ENCODE measurements around the gene MPZL1.
"Not testable (repeated sequence)": the region's sequence is repeated elsewhere in the genome, so short reads cannot be mapped to it uniquely, and the experiment has no call there.

MPZL1 gene

DNA sequence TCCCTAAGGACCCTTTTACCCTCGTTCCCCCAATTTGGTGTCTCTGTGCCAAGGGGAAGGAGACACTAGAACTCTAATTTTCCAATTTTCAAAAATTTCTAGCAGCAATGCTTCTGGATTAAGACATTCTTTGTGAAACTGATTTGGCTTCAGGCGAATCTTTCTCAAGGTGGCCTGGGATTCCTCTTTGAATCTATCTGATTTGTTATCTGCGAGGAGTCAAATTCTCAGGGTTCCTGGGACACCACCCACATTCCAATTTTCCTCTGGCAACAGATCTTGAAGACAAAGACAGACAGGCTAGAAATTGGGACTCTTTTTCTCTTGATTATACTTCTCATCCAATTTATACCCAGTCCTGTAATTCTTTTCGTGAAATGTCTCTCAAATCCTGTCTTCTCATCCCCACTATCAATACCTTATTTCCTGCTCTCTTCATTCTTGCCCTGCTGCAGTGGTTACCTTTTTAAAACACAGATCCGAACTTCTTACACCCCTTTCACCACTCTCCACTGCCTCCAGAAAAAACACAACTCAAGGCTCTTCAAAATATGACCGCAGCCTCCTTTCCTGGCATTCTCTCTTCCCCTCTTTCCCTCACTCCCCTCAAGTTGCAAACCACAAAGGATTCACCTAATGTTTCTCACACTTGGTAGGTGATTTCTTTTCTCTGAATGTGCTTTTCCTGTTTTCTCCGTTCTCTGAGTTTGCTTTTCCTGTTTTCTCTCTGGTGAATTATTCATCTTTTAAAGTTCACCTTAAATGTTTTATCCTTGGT, 2.7 kb upstream of the MPZL1 start:
- DNase-seq (ENCODE audit: low read depth, low spot score) = no peak
- no peaks in the 10 kb centered on the region for H3K36me3 ChIP-seq (ENCODE audit: insufficient read depth, low read length)
- H3K9me3 ChIP-seq (ENCODE audit: low read depth, low read length) = peaks cover 4% of the 10 kb centered on the region
- TF ChIP-seq EZH2 (IDR thresholded peaks at IDR 0.05) (no peak), FOXP2 (optimal IDR thresholded peaks at IDR 0.05; ENCODE audit: control extremely low read depth, extremely low read length, insufficient read depth) (no peak), POLR2AphosphoS5 (IDR thresholded peaks at IDR 0.05; ENCODE audit: borderline replicate concordance, low read depth, low read length) (no peak)
- no peak overlapping the region for H3K27ac ChIP-seq
- H3K9ac ChIP-seq (ENCODE audit: insufficient read length) = no peak overlapping the region
- H3K4me3 ChIP-seq = no peak overlapping the region

DNA sequence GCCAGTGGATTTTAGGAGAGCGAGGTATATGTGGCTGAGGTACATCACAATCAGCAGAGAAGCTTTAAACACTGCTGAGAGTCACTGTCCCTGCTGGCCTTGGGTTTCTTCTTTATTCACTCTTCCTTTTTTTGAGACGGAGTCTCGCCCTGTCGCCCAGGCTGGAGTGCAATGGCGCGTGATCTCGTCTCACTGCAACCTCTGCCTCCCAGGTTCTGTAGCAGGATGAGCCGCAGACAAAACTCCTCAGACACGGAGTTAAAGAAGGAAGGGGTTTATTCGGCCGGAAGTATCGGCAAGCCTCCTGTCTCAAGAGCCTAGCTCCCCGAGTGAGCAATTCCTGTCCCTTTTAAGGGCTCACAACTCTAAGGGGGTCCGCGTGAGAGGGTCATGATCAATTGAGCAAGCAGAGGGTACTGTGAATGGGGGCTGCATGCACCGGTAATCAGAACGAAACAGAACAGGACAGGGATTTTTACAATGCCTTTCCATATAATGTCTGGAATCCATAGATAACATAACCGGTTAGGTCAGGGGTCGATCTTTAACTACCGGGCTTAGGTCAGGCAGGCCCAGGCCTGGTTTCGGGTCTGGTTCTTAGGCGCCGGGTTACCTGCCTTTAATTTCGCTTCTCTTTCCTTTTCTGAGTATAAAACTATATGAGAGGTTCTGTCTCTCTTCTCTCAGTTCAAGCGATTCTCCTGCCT, 1.9 kb upstream of the MPZL1 start:
- H3K27ac ChIP-seq, H3K4me3 ChIP-seq: not testable (repeated sequence)

DNA sequence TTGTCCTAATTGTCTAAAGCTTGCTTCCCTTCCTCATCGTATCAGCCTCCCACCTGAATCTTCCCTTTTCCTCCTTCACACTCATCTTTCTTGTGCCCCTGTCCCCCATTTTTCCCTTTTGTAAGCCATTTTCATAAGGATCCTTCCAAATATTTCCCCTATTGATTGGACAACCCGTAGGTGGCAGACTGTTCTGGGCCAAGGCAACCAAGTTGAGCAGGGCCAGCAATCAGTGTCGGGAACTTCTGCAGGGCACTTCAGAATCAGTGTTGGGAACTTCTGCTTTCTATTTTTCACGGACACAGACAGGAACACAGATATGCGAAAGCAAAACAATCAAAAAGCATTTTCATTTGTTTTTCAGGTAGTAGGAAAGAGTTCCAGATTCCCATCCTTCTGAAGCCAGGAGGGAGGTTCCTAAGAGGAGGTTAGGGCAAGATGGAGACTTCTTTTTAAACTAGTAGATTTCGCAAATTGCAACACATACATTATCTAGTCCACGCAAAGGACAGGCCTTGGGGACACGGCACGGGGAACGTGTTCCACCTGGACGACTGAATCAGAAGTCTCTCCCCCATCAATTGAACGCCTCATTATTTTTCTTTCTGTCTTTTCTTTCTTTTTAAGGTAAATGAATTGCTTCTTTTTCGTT, 691 bp upstream of the MPZL1 start:
- TF ChIP-seq FOXP2 (optimal IDR thresholded peaks at IDR 0.05; ENCODE audit: control extremely low read depth, extremely low read length, insufficient read depth) (no peak), POLR2AphosphoS5 (IDR thresholded peaks at IDR 0.05; ENCODE audit: borderline replicate concordance, low read depth, low read length) (no peak), EZH2 (IDR thresholded peaks at IDR 0.05) (no peak)
- Histone ChIP-seq H3K9ac (ENCODE audit: insufficient read length) (peak overlapping the region; percentile 79), H3K4me3 (peak overlapping the region; percentile 95), H3K27ac (no peak overlapping the region), H3K9me3 (ENCODE audit: low read depth, low read length) (peaks cover 4% of the 10 kb centered on the region), H3K36me3 (ENCODE audit: insufficient read depth, low read length) (no peaks in the 10 kb centered on the region)
- DNase-seq (ENCODE audit: low read depth, low spot score) = no peak

More for the DNA sequence above, 1.9 kb upstream of the MPZL1 start:
- H3K9me3 ChIP-seq (ENCODE audit: low read depth, low read length); H3K9ac ChIP-seq (ENCODE audit: insufficient read length); H3K36me3 ChIP-seq (ENCODE audit: insufficient read depth, low read length); DNase-seq (ENCODE audit: low read depth, low spot score): not testable (repeated sequence)

DNA sequence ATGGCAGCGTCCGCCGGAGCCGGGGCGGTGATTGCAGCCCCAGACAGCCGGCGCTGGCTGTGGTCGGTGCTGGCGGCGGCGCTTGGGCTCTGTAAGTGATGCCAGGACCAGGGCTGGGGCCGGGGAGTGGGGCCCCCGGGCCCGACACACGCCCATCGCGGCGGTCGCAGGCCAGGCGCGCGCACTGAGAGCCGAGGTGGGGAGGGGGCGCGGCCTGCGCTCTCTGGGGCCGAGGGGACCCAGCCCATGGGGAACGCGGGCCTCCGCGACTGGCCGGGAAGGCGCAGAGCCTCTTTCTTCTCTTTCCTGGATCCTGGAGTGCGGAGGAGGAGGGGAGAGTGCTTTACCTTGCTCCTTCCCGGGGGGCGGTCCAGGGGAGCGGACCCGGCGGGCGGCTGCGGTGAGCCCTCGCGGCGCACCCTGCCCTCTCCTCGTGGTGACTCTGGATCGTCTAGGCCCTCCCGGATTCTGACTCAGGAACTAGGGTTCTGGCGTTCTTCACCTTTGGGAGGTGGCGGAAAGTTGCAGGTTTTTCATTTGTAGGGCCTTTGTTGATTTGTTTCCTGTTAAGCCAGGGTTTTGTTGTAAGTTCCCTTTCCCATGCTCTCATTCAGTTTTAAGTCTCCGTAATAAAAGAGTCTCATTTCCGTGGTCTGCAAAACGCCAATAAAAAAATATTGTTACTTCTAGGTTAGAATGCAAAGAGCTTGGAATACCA, 529 bp downstream of the MPZL1 start:
- Histone ChIP-seq H3K9ac (ENCODE audit: insufficient read length) (peak overlapping the region; percentile 84), H3K27ac (no peak overlapping the region), H3K4me3 (peak overlapping the region; percentile 95), H3K36me3 (ENCODE audit: insufficient read depth, low read length) (no peaks in the 10 kb centered on the region), H3K9me3 (ENCODE audit: low read depth, low read length) (no peaks in the 10 kb centered on the region)
- TF ChIP-seq POLR2AphosphoS5 (IDR thresholded peaks at IDR 0.05; ENCODE audit: borderline replicate concordance, low read depth, low read length) = no peak
- no peak for TF ChIP-seq FOXP2 (optimal IDR thresholded peaks at IDR 0.05; ENCODE audit: control extremely low read depth, extremely low read length, insufficient read depth)
- no peak for TF ChIP-seq EZH2 (IDR thresholded peaks at IDR 0.05)
- DNase-seq (ENCODE audit: low read depth, low spot score) = no peak

DNA sequence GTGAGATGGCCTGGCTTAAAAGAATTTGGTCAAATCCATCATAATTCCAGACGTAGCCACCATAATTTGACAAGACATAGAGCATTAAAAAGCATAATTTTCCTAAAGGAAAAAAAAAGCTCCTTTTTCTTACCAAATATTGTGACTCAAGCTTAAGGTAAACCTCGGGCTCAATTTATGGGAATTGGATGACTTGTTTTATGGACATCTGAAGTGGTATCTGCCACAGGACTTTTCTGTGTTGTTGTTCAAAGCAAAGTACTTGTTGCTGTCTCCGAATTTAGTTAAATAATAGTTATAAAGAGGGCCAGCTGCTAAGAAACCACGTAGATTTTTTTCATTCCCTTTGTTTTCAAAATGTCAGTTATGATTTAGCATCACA, 1.1 kb downstream of the MPZL1 start:
- no peaks in the 10 kb centered on the region for H3K9me3 ChIP-seq (ENCODE audit: low read depth, low read length)
- DNase-seq (ENCODE audit: low read depth, low spot score) = no peak
- H3K36me3 ChIP-seq (ENCODE audit: insufficient read depth, low read length) = no peaks in the 10 kb centered on the region
- H3K9ac ChIP-seq (ENCODE audit: insufficient read length) = peak overlapping the region; percentile 84
- peak overlapping the region; percentile 95 for H3K4me3 ChIP-seq
- H3K27ac ChIP-seq = no peak overlapping the region
- no peak for TF ChIP-seq FOXP2 (optimal IDR thresholded peaks at IDR 0.05; ENCODE audit: control extremely low read depth, extremely low read length, insufficient read depth)
- TF ChIP-seq POLR2AphosphoS5 (IDR thresholded peaks at IDR 0.05; ENCODE audit: borderline replicate concordance, low read depth, low read length) = no peak
- no peak for TF ChIP-seq EZH2 (IDR thresholded peaks at IDR 0.05)

DNA sequence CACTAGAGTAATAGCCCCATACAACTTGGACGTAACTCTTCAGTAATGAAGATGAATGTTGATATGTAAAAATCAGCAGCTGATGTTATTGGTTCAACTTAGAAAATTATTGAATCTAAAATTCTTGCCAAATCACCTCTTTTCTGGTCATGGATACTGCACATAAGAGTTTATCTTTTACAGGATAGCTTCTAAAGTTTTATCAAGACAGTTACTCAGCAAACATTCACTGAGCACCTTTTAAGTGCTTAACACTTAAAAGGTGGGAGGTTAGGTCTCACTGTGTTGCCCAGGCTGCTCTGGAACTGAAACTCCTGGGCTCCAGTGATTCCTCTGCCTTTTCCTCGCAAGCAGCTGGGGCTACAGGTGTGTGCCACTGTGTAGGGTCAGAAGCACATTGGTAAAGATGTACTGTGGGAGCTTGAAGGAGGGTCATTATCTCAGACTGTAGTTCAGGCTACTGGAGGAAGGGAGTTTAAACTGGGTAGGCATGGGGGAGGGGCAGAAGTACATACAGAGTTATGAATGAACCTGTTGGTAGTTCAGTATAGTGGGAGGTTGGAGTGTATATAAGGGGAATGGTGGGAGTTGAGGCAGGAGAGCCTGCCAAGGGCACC, 2.0 kb downstream of the MPZL1 start:
- DNase-seq (ENCODE audit: low read depth, low spot score) = no peak
- H3K27ac ChIP-seq = no peak overlapping the region
- H3K9me3 ChIP-seq (ENCODE audit: low read depth, low read length) = no peaks in the 10 kb centered on the region
- TF ChIP-seq EZH2 (IDR thresholded peaks at IDR 0.05) (no peak), POLR2AphosphoS5 (IDR thresholded peaks at IDR 0.05; ENCODE audit: borderline replicate concordance, low read depth, low read length) (no peak), FOXP2 (optimal IDR thresholded peaks at IDR 0.05; ENCODE audit: control extremely low read depth, extremely low read length, insufficient read depth) (no peak)
- H3K4me3 ChIP-seq = no peak overlapping the region
- no peak overlapping the region for H3K9ac ChIP-seq (ENCODE audit: insufficient read length)
- 0 out of 2 replicates have a peak, but pooled peaks cover 3% of the 10 kb centered on the region for H3K36me3 ChIP-seq (ENCODE audit: insufficient read depth, low read length)

DNA sequence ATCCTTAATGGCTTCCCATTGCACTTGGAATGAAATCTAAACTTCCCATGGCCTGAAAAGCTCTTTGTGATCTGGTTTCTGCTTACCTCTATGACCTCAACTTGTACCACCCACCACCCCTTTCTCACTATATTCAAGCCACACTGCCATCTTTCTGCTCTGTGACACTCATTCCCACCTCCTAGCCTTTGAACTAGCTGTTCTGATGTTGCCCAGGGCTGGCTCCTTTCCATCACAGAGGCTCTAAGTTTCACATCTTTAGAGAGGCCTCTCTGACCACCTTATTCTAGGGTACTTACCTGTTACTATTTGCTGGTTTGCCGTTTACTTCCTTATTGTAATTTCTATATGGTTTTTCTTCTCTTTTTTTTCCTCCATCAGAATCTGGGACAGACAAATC, 4.2 kb downstream of the MPZL1 start:
- no peak for DNase-seq (ENCODE audit: low read depth, low spot score)
- Histone ChIP-seq H3K27ac (no peak overlapping the region), H3K9me3 (ENCODE audit: low read depth, low read length) (no peaks in the 10 kb centered on the region), H3K4me3 (no peak overlapping the region), H3K9ac (ENCODE audit: insufficient read length) (no peak overlapping the region), H3K36me3 (ENCODE audit: insufficient read depth, low read length) (peaks cover 12% of the 10 kb centered on the region; the same call in 1 of the 2 replicates)
- TF ChIP-seq FOXP2 (optimal IDR thresholded peaks at IDR 0.05; ENCODE audit: control extremely low read depth, extremely low read length, insufficient read depth) (no peak), EZH2 (IDR thresholded peaks at IDR 0.05) (no peak), POLR2AphosphoS5 (IDR thresholded peaks at IDR 0.05; ENCODE audit: borderline replicate concordance, low read depth, low read length) (no peak)
